Body of pancreas (tissue), 4 donors: Measurements from ENCODE around the gene TESK1. TPM values are rescaled to one million over a fixed set of nuclear protein-coding genes. Genes with fewer than 3 reads are reported as not detected.

Source experiments
- ATAC-seq: fragments of 150-250 bp; one replicate; pipeline ENCODE4 v1.9.1; 2016
- DNase-seq, 4 donors: peaks; one replicate each; pipeline ENCODE4 v3.0.0-alpha.2; 2019
- H3K27ac ChIP-seq, 4 donors: fragments of 200-600 bp; sonication (generic); 1 replicate in 3 of 4; 2 replicates in 1 of 4; pipeline versions ENCODE4 v1.5.1 to v1.6.1; 2016 to 2019; ENCODE audit warnings: mild to moderate bottlenecking in 1 of 4, mixed read lengths in 1 of 4, moderate library complexity in 1 of 4
- H3K27me3 ChIP-seq, 2 donors: fragments of 200-600 bp; sonication (generic); one replicate each; pipeline ENCODE4 v1.6.0; 2016; ENCODE audit warnings: mild to moderate bottlenecking in 1 of 2
- H3K36me3 ChIP-seq, 2 donors: fragments of 200-600 bp; sonication (generic); replicated peaks in 1 of 2; 2 replicates each; pipeline ENCODE4 v1.5.1; 2016; ENCODE audit warnings: low read depth in 2 of 2; ENCODE audit not compliant: insufficient read depth in 1 of 2
- H3K4me1 ChIP-seq: fragments of 200-600 bp; sonication (generic); one replicate; pipeline ENCODE4 v1.6.0; 2016
- H3K4me3 ChIP-seq, 2 donors: fragments of 200-600 bp; sonication (generic); 1 replicate in 1 of 2; 2 replicates in 1 of 2; pipeline ENCODE4 v1.5.1; 2016 to 2019
- H3K9me3 ChIP-seq, 3 donors: fragments of 200-600 bp; sonication (generic); 1 replicate in 2 of 3; 2 replicates in 1 of 3; pipeline ENCODE4 v1.5.1; 2016
- POLR2A ChIP-seq, 3 donors: fragments of 450-650 bp; IDR thresholded peaks; one replicate each; pipeline ENCODE4 v1.6.1; 2016; ENCODE audit warnings: antibody characterized with exemption in 3 of 3, mild to moderate bottlenecking in 2 of 3
- WGBS, 2 donors: methylation state at CpG; one replicate each; pipeline ENCODE4 v1.1.5; 2017; 5-methylcytosine and 5-hydroxymethylcytosine counted together
- intact Hi-C: fragments of 100-400 bp; cut with DNase I; formaldehyde crosslinking; loops from one replicate; pipeline ENCODE4 v1.15.1; 2023
- total RNA-seq, 2 donors: library from RNA; depleted of rRNA; stranded (reverse); fragments of >200 nt; gene quantifications; one replicate each; pipeline ENCODE4 v1.1.0, GENCODE V29; 2016
- TF ChIP-seq, protein P1 (sequence below), 7 experiments: fragments of 450-650 bp in 4 of 7; fragments of 200-600 bp in 3 of 7; sonication (generic) in 3 of 7; IDR thresholded peaks; one replicate each; pipeline ENCODE4 v1.5.1; 2016 to 2019; ENCODE audit warnings: antibody characterized with exemption in 7 of 7

TESK1 gene
- total RNA-seq, 2 donors from 2014 or later: 13.0 to 20.1 TPM

GRCh38 chr9:35558185-35558584 is 46.9 kb upstream of the TESK1 start:
- Histone ChIP-seq H3K4me1 (peaks cover 14% of the 10 kb centered on the region), H3K27ac (no peak overlapping the region), H3K27me3 (no peaks in the 10 kb centered on the region), H3K4me3 (no peak overlapping the region), H3K36me3 (peaks cover 4 to 8% of the 10 kb centered on the region in 2 donors), H3K9me3 (no peaks in the 10 kb centered on the region)
- no peak for DNase-seq
- ATAC-seq: no peak
- intact Hi-C loops: loop anchor here (5.0 kb wide), 1 partner anchor 71 kb away; no protein-coding TSS in a partner anchor
- WGBS, 2 donors: 87 to 90% methylated on average over 4 to 9 of the region's 11 CpGs
- no peak for TF ChIP-seq POLR2A (IDR thresholded peaks at IDR 0.05)
- TF ChIP-seq, protein P1, sequence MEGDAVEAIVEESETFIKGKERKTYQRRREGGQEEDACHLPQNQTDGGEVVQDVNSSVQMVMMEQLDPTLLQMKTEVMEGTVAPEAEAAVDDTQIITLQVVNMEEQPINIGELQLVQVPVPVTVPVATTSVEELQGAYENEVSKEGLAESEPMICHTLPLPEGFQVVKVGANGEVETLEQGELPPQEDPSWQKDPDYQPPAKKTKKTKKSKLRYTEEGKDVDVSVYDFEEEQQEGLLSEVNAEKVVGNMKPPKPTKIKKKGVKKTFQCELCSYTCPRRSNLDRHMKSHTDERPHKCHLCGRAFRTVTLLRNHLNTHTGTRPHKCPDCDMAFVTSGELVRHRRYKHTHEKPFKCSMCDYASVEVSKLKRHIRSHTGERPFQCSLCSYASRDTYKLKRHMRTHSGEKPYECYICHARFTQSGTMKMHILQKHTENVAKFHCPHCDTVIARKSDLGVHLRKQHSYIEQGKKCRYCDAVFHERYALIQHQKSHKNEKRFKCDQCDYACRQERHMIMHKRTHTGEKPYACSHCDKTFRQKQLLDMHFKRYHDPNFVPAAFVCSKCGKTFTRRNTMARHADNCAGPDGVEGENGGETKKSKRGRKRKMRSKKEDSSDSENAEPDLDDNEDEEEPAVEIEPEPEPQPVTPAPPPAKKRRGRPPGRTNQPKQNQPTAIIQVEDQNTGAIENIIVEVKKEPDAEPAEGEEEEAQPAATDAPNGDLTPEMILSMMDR (IDR thresholded peaks at IDR 0.05): no peak

GRCh38 chr9:35559792-35560530 is 45.1 kb upstream of the TESK1 start:
- intact Hi-C loops: loop anchor here (5.0 kb wide), 1 partner anchor 73 kb away; no protein-coding TSS in a partner anchor

DNA sequence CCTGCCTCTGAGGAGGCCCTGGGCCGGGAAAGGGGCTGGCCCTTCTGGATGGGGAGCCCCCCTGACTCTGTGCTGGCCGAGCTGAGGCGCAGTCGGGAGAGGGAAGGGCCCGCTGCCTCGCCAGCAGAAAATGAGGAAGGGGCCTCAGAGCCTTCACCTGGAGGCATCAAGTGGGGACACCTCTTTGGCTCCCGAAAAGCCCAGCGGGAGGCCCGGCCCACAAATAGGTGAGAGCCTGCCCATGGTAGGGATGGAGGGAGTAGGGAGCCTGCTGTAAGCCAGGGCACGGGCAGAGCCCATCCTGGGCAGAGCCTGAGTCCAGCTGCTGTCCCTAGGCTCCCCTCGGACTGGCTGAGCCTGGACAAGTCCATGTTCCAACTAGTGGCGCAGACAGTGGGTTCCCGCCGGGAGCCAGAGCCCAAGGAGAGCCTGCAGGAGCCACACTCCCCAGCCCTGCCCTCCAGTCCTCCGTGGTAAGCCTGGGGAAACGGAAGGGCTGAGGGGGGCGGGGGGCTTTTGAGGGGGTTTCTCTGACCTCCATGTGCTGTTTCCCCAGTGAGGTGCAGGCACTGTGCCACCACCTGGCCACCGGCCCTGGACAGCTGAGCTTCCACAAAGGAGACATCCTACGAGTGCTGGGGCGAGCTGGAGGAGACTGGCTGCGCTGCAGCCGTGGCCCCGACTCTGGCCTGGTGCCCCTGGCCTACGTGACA is 44.3 kb upstream of the TESK1 start:
- Histone ChIP-seq H3K27ac (no peak overlapping the region), H3K27me3 (no peaks in the 10 kb centered on the region), H3K9me3 (no peaks in the 10 kb centered on the region), H3K36me3 (peaks cover 0 to 7% of the 10 kb centered on the region in 2 donors), H3K4me3 (no peak overlapping the region), H3K4me1 (peaks cover 9% of the 10 kb centered on the region)
- 86 to 93% methylated on average over 7 to 23 of the region's 24 CpGs for whole genome bisulfite sequencing, 2 donors
- TF ChIP-seq, protein P1 (IDR thresholded peaks at IDR 0.05): no peak
- no peak for TF ChIP-seq POLR2A (IDR thresholded peaks at IDR 0.05)
- no peak for DNase-seq
- intact Hi-C loops: no loop called here
- no peak for ATAC-seq

More at GRCh38 chr9:35559792-35560530, 45.1 kb upstream of the TESK1 start:
- ATAC-seq (no peak), DNase-seq (no peak)
- H3K4me1 ChIP-seq: peaks cover 9% of the 10 kb centered on the region
- no peak overlapping the region for H3K4me3 ChIP-seq
- H3K27me3 ChIP-seq: no peaks in the 10 kb centered on the region
- peaks cover 4 to 8% of the 10 kb centered on the region in 2 donors for H3K36me3 ChIP-seq
- no peak overlapping the region for H3K27ac ChIP-seq
- WGBS, 2 donors: 87 to 97% methylated on average over 6 to 20 of the region's 20 CpGs
- H3K9me3 ChIP-seq: no peaks in the 10 kb centered on the region
- TF ChIP-seq, protein P1 (IDR thresholded peaks at IDR 0.05): no peak
- TF ChIP-seq POLR2A (IDR thresholded peaks at IDR 0.05): no peak

DNA sequence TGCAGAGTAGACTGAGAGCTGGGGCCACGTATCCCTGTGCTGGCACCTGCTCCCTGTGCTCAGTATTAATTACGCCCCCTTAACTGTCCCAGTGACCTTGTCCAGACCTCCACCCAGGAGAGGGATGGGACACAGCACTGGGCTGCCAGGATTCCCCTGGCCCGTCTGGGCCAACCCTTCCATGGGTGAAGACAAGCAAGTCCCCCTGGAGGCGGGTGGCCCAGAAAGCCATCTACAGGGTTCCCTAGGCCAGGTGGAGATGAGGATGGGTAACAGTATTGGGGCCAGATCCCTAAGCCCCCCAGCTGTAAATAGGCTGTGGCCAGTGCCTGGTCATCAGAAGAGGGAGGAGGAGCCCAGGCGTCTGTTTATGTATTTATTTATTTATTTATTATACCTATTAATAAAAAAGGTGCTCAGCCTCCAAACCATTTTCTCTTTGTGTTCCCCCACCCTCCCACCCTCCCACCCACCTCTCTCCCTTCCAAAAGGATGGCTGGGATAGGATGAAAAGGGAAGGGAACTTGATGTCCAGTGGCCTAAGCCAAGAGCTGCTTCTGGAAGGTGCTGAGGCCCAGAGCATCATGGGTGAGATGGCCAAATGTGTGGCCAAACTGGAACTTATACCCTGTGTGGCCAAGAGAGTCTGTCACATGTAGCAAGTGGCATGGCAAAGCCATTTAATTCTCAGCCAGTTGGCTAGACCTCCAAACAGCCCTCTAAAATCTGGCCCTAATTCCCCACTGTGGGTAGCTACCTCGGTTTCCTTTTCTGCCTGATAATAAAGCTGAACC is 43.4 kb upstream of the TESK1 start:
- intact Hi-C loops: no loop called here
- H3K27ac ChIP-seq: no peak overlapping the region
- peaks cover 0 to 5% of the 10 kb centered on the region in 2 donors for H3K36me3 ChIP-seq
- 65 to 81% methylated on average over 5 to 6 of the region's 6 CpGs for WGBS, 2 donors
- H3K4me1 ChIP-seq: peaks cover 9% of the 10 kb centered on the region
- no peaks in the 10 kb centered on the region for H3K27me3 ChIP-seq
- no peak overlapping the region for H3K4me3 ChIP-seq
- no peak for DNase-seq
- no peaks in the 10 kb centered on the region for H3K9me3 ChIP-seq
- ATAC-seq: no peak
- TF ChIP-seq POLR2A (IDR thresholded peaks at IDR 0.05): no peak
- TF ChIP-seq, protein P1 (IDR thresholded peaks at IDR 0.05): no peak
